Fibroblast of villous mesenchyme (primary cell): ENCODE measurements around the gene SP2. TPM values are rescaled to one million over a fixed set of nuclear protein-coding genes. Genes with fewer than 3 reads are reported as not detected.

ENCODE experiments used
- DNase-seq: peaks from one replicate; pipeline ENCODE4 v3.0.0-alpha.2; 2010; ENCODE audit warnings: low read depth
- H3K4me3 ChIP-seq: 2 replicates; pipeline ENCODE4 v1.5.1; 2011; ENCODE audit warnings: low read depth, mild to moderate bottlenecking, low read length
- total RNA-seq: library from RNA; depleted of rRNA; stranded (reverse); fragments of >200 nt; gene quantifications from 2 replicates; pipeline ENCODE4 v1.2.3, GENCODE V29; 2012
- TF ChIP-seq, protein P1 (sequence below): IDR thresholded peaks from 2 replicates; pipeline ENCODE4 v1.5.1; 2012; ENCODE audit warnings: low read depth, mild to moderate bottlenecking, low read length; ENCODE audit not compliant: insufficient read depth

Gene SP2
- total RNA-seq, 1 donor = 2.2 TPM

DNA sequence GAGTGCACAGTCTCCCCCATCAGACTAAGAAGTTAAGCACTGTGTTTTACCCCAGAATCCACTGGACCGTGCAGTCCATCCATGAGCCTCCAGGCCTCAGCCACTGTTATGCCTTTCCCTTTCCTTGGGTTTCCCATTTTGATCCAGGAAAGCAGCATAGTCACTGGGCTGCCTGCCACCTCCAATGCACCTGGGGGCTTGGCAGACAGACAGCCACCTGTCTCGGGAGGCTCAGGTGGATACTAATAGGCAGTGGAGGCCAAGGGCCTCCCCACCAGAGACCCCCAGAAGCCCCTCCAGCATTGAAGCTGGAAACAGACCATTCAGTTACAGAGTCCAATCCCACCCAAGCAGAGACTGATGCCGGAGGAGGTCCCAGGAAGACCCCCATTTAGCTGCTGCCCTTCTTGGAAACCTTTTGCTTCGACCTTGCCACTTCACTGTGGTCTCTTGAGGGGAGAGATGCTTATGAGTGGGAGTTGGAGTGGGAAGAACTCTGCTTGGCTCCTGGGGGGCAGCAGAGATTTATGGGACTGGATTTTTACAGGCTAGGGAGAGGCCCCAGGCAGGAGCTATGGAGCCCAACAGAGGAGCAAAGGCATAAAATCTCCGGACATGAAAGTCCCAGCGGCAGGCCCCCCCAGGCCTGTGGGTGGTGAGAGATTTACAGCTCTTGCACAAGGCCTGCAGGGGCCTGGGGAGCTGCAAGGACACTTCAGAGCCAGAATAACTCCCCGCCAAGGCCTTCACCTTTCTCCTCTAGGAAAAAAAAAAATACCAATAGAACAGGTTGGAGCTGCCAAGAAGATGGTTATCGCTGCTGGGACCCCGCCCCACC is 12.2 kb upstream of the SP2 start:
- peak; percentile 73 for DNase-seq
- H3K4me3 ChIP-seq = no peak overlapping the region
- TF ChIP-seq, protein P1, sequence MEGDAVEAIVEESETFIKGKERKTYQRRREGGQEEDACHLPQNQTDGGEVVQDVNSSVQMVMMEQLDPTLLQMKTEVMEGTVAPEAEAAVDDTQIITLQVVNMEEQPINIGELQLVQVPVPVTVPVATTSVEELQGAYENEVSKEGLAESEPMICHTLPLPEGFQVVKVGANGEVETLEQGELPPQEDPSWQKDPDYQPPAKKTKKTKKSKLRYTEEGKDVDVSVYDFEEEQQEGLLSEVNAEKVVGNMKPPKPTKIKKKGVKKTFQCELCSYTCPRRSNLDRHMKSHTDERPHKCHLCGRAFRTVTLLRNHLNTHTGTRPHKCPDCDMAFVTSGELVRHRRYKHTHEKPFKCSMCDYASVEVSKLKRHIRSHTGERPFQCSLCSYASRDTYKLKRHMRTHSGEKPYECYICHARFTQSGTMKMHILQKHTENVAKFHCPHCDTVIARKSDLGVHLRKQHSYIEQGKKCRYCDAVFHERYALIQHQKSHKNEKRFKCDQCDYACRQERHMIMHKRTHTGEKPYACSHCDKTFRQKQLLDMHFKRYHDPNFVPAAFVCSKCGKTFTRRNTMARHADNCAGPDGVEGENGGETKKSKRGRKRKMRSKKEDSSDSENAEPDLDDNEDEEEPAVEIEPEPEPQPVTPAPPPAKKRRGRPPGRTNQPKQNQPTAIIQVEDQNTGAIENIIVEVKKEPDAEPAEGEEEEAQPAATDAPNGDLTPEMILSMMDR = no peak

DNA sequence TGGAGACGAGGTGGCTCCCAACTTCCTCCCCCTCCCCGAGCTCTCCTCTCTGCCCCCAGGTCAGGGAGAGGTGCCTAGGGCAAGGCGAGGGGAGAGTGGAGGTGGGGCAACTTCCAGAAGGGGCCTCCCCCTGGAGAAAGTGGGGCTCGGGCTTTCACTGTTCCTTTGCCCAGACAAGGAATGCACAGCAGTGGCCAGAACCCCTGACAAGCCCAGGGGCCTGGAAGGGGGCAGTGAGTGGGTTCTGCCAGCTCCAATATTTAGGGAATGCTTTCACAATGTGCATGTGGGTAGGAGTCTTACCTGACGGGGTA is 11.7 kb upstream of the SP2 start:
- no peak overlapping the region for H3K4me3 ChIP-seq
- DNase-seq = no peak
- TF ChIP-seq, protein P1 = no peak

DNA sequence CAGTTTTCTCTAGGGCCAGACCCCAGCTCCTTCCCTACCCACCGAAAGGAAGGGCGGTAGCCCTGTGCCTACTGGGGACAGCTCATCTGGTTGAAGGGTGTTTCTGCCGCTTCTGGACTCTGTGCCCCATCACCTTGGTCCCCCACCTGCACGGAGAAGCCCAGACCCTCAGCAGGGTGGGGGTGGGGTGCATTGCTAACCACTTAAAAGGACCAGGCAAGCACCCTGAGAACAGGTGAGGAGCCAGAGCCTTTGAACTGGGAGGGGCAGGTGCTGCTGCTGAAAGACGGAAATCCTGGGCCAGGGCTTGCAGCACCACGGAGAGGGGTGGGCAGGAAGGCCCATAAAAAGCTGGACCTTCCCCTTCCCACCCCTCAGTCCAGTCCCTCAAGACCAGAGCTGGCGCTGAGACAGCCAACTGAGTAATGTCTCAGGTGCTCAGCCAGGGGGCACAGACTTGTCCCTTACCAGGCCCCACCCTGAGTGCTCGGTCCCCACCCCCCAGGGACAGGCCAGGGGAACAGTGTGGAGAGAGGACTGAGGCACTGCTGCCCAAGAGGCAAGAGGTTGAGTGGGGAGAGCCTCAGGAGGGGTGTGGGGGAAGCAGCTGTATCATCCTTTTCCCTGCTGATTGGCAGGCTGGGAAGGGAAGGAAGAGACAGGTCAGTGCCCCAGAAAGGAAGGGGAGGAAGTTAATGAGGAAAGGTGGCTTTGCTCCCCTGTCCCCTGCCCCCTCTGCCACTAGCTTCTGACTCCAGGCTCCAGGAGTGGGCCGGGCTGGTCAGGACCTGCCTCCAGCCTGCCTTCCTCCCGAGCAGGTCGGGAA is 10.9 kb upstream of the SP2 start:
- DNase-seq = no peak
- TF ChIP-seq, protein P1 = no peak
- H3K4me3 ChIP-seq = no peak overlapping the region

DNA sequence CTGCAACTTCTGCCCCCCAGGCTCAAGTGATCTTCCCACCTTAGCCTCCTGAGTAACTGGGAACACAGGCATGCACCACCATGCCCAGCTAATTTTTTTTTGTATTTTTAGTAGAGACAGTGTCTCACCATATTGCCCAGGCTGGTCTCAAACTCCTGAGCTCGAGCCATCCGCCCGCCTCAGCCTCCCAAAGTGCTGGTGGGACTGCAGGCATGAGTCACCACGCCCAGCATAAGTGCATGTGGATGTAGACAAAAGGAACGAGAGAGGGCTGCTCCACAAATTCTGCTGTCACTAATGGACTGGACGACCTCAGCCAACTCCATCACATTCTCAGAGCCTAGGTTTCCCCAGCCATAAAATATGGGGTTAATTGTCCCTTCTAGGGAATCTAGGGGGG is 7.7 kb upstream of the SP2 start:
- TF ChIP-seq, protein P1 = no peak
- DNase-seq = no peak
- H3K4me3 ChIP-seq = no peak overlapping the region

DNA sequence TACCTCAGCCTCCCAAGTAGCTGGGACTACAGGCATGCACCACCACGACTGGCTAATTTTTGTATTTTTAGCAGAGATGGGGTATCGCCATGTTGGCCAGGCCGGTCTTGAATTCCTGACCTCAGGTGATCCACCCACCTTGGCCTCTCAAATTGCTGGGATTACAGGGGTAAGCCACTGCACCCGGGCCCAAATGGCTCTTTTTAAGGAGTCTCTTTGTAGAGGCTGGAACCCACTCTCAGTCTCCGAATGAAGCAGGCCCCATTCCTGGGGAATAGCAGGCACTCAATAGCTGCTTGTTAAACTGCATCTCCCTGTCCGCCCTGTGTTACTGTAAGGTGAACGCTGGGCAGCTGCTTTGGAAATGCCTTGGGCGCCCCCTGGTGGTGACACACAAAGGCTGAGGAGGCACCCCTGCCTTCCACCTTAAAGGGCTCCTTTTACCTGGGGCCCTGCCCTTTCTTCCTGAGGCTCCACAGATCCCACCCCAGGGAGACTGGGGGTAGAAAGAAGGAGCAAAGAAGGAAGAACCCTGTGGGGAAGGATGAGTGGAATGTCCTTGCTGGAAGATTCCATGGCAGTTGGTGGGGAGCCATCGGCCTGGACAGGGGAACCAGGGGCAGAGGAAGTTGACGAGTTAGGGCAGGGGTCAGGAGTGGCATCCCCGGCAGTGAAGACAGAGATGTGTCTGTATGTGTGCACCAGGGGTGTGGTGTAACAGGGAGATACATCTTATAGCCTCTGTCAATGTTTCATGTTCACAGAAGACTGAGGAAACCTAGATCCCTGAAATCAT is 6.1 kb upstream of the SP2 start:
- no peak overlapping the region for H3K4me3 ChIP-seq
- TF ChIP-seq, protein P1 = peak; percentile 95
- peak; percentile 82 for DNase-seq

DNA sequence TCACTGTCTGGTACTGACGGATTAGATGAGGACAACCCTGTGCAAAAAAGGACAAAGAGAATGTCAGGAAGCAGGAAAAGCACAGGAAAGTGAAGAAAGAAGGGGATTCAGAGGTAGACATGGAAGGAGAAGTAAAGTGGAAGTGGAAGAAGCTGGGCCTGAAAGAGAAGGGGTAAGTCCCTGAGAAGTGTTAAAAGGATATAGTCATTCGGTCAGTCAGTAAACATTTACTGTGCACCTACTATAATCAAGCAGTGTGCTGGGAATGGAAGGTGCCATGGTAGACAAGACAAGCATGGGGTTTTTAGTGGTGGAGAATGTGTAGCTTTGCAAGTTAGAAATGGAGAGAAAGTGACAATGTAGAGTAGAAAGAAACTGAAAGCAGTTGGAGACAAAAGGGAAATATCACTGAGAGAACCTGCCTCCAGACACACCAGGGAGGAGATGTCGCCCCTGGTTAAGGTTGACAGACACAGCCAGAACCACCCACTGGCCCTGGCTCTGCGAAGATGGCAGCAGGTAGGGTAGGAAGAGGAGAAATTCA is 4.4 kb upstream of the SP2 start:
- no peak overlapping the region for H3K4me3 ChIP-seq
- TF ChIP-seq, protein P1 = no peak
- no peak for DNase-seq
